ENCODE results near the gene SRPK2.
"Not testable (repeated sequence)": the region's sequence is repeated elsewhere in the genome, so short reads cannot be mapped to it uniquely, and the experiment has no call there.

The SRPK2 gene

GRCh38 chr7:105305633-105306032, 83.1 kb downstream of the SRPK2 start:
- Histone ChIP-seq H3K27ac (ENCODE audit: low read depth, low read length) (no peak overlapping the region), H3K27me3 (ENCODE audit: control insufficient read depth in 5 of 5, insufficient read depth in 4 of 5, low read length in 5 of 5) (no peaks in the 10 kb centered on the region), H3K9me3 (ENCODE audit: control insufficient read depth in 5 of 5, low read length in 5 of 5) (no peaks in the 10 kb centered on the region), H3K9ac (ENCODE audit: low read length in 5 of 5) (no peak overlapping the region), H3K4me1 (ENCODE audit: control insufficient read depth in 5 of 5, insufficient read depth in 5 of 5, low read length in 5 of 5) (peaks cover 2 to 36% (median 16%) of the 10 kb centered on the region in 5 donors), H3K36me3 (ENCODE audit: control insufficient read depth in 5 of 5, insufficient read depth in 5 of 5, low read length in 5 of 5) (no peaks in the 10 kb centered on the region), H3K4me3 (ENCODE audit: low read depth in 1 of 5, low read length in 5 of 5) (no peak overlapping the region)

- Histone ChIP-seq H3K36me3 (ENCODE audit: control insufficient read depth in 5 of 5, insufficient read depth in 5 of 5, low read length in 5 of 5) (no peaks in the 10 kb centered on the region), H3K27ac (ENCODE audit: low read depth, low read length) (no peak overlapping the region), H3K4me3 (ENCODE audit: low read depth in 1 of 5, low read length in 5 of 5) (no peak overlapping the region), H3K9me3 (ENCODE audit: control insufficient read depth in 5 of 5, low read length in 5 of 5) (no peaks in the 10 kb centered on the region), H3K9ac (ENCODE audit: low read length in 5 of 5) (peak overlapping the region in 1 of 5 donors; percentile 66), H3K27me3 (ENCODE audit: control insufficient read depth in 5 of 5, insufficient read depth in 4 of 5, low read length in 5 of 5) (no peaks in the 10 kb centered on the region), H3K4me1 (ENCODE audit: control insufficient read depth in 5 of 5, insufficient read depth in 5 of 5, low read length in 5 of 5) (peaks cover 0 to 27% (median 8%) of the 10 kb centered on the region in 5 donors)
Observed at GRCh38 chr7:105304040-105304895, 84.5 kb downstream of the SRPK2 start.

GRCh38 chr7:105300587-105300986, 88.1 kb downstream of the SRPK2 start:
- H3K27me3 ChIP-seq (ENCODE audit: control insufficient read depth in 5 of 5, insufficient read depth in 4 of 5, low read length in 5 of 5); H3K4me3 ChIP-seq (ENCODE audit: low read depth in 1 of 5, low read length in 5 of 5); H3K9ac ChIP-seq (ENCODE audit: low read length in 5 of 5); H3K9me3 ChIP-seq (ENCODE audit: control insufficient read depth in 5 of 5, low read length in 5 of 5); H3K27ac ChIP-seq (ENCODE audit: low read depth, low read length); H3K36me3 ChIP-seq (ENCODE audit: control insufficient read depth in 5 of 5, insufficient read depth in 5 of 5, low read length in 5 of 5): not testable (repeated sequence)
- H3K4me1 ChIP-seq (ENCODE audit: control insufficient read depth in 5 of 5, insufficient read depth in 5 of 5, low read length in 5 of 5): peaks cover 0 to 12% (median 7%) of the 10 kb centered on the region in 5 donors

GRCh38 chr7:105298439-105298894, 90.3 kb downstream of the SRPK2 start:
- H3K9ac ChIP-seq (ENCODE audit: low read length in 5 of 5): no peak overlapping the region

GRCh38 chr7:105297985-105298384, 90.7 kb downstream of the SRPK2 start:
- Histone ChIP-seq H3K27ac (ENCODE audit: low read depth, low read length) (no peak overlapping the region), H3K9ac (ENCODE audit: low read length in 5 of 5) (no peak overlapping the region), H3K4me1 (ENCODE audit: control insufficient read depth in 5 of 5, insufficient read depth in 5 of 5, low read length in 5 of 5) (no peaks in the 10 kb centered on the region), H3K27me3 (ENCODE audit: control insufficient read depth in 5 of 5, insufficient read depth in 4 of 5, low read length in 5 of 5) (no peaks in the 10 kb centered on the region), H3K4me3 (ENCODE audit: low read depth in 1 of 5, low read length in 5 of 5) (no peak overlapping the region), H3K9me3 (ENCODE audit: control insufficient read depth in 5 of 5, low read length in 5 of 5) (no peaks in the 10 kb centered on the region), H3K36me3 (ENCODE audit: control insufficient read depth in 5 of 5, insufficient read depth in 5 of 5, low read length in 5 of 5) (no peaks in the 10 kb centered on the region)

More at GRCh38 chr7:105298439-105298894, 90.3 kb downstream of the SRPK2 start:
- Histone ChIP-seq H3K27ac (ENCODE audit: low read depth, low read length) (no peak overlapping the region), H3K4me1 (ENCODE audit: control insufficient read depth in 5 of 5, insufficient read depth in 5 of 5, low read length in 5 of 5) (no peaks in the 10 kb centered on the region), H3K27me3 (ENCODE audit: control insufficient read depth in 5 of 5, insufficient read depth in 4 of 5, low read length in 5 of 5) (no peaks in the 10 kb centered on the region), H3K36me3 (ENCODE audit: control insufficient read depth in 5 of 5, insufficient read depth in 5 of 5, low read length in 5 of 5) (no peaks in the 10 kb centered on the region), H3K4me3 (ENCODE audit: low read depth in 1 of 5, low read length in 5 of 5) (no peak overlapping the region), H3K9me3 (ENCODE audit: control insufficient read depth in 5 of 5, low read length in 5 of 5) (no peaks in the 10 kb centered on the region)

GRCh38 chr7:105297309-105297708, 91.4 kb downstream of the SRPK2 start:
- Histone ChIP-seq H3K27me3 (ENCODE audit: control insufficient read depth in 5 of 5, insufficient read depth in 4 of 5, low read length in 5 of 5) (no peaks in the 10 kb centered on the region), H3K27ac (ENCODE audit: low read depth, low read length) (no peak overlapping the region), H3K9ac (ENCODE audit: low read length in 5 of 5) (no peak overlapping the region), H3K9me3 (ENCODE audit: control insufficient read depth in 5 of 5, low read length in 5 of 5) (no peaks in the 10 kb centered on the region), H3K4me1 (ENCODE audit: control insufficient read depth in 5 of 5, insufficient read depth in 5 of 5, low read length in 5 of 5) (no peaks in the 10 kb centered on the region), H3K4me3 (ENCODE audit: low read depth in 1 of 5, low read length in 5 of 5) (no peak overlapping the region), H3K36me3 (ENCODE audit: control insufficient read depth in 5 of 5, insufficient read depth in 5 of 5, low read length in 5 of 5) (no peaks in the 10 kb centered on the region)

- Histone ChIP-seq H3K9ac (ENCODE audit: low read length in 5 of 5) (no peak overlapping the region), H3K9me3 (ENCODE audit: control insufficient read depth in 5 of 5, low read length in 5 of 5) (no peaks in the 10 kb centered on the region), H3K36me3 (ENCODE audit: control insufficient read depth in 5 of 5, insufficient read depth in 5 of 5, low read length in 5 of 5) (no peaks in the 10 kb centered on the region), H3K4me1 (ENCODE audit: control insufficient read depth in 5 of 5, insufficient read depth in 5 of 5, low read length in 5 of 5) (no peaks in the 10 kb centered on the region), H3K27me3 (ENCODE audit: control insufficient read depth in 5 of 5, insufficient read depth in 4 of 5, low read length in 5 of 5) (no peaks in the 10 kb centered on the region), H3K27ac (ENCODE audit: low read depth, low read length) (no peak overlapping the region), H3K4me3 (ENCODE audit: low read depth in 1 of 5, low read length in 5 of 5) (no peak overlapping the region)
Observed at GRCh38 chr7:105296491-105296890, 92.2 kb downstream of the SRPK2 start.

- Histone ChIP-seq H3K27me3 (ENCODE audit: control insufficient read depth in 5 of 5, insufficient read depth in 4 of 5, low read length in 5 of 5) (no peaks in the 10 kb centered on the region), H3K4me3 (ENCODE audit: low read depth in 1 of 5, low read length in 5 of 5) (no peak overlapping the region), H3K27ac (ENCODE audit: low read depth, low read length) (no peak overlapping the region), H3K9me3 (ENCODE audit: control insufficient read depth in 5 of 5, low read length in 5 of 5) (no peaks in the 10 kb centered on the region), H3K36me3 (ENCODE audit: control insufficient read depth in 5 of 5, insufficient read depth in 5 of 5, low read length in 5 of 5) (no peaks in the 10 kb centered on the region), H3K9ac (ENCODE audit: low read length in 5 of 5) (no peak overlapping the region), H3K4me1 (ENCODE audit: control insufficient read depth in 5 of 5, insufficient read depth in 5 of 5, low read length in 5 of 5) (no peaks in the 10 kb centered on the region)
Observed at GRCh38 chr7:105295596-105296352, 92.9 kb downstream of the SRPK2 start.

GRCh38 chr7:105294482-105294881, 94.2 kb downstream of the SRPK2 start:
- H3K27me3 ChIP-seq (ENCODE audit: control insufficient read depth in 5 of 5, insufficient read depth in 4 of 5, low read length in 5 of 5); H3K27ac ChIP-seq (ENCODE audit: low read depth, low read length); H3K4me3 ChIP-seq (ENCODE audit: low read depth in 1 of 5, low read length in 5 of 5); H3K9me3 ChIP-seq (ENCODE audit: control insufficient read depth in 5 of 5, low read length in 5 of 5); H3K36me3 ChIP-seq (ENCODE audit: control insufficient read depth in 5 of 5, insufficient read depth in 5 of 5, low read length in 5 of 5); H3K9ac ChIP-seq (ENCODE audit: low read length in 5 of 5); H3K4me1 ChIP-seq (ENCODE audit: control insufficient read depth in 5 of 5, insufficient read depth in 5 of 5, low read length in 5 of 5): not testable (repeated sequence)

GRCh38 chr7:105289704-105290103, 99.0 kb downstream of the SRPK2 start:
- Histone ChIP-seq H3K27ac (ENCODE audit: low read depth, low read length) (no peak overlapping the region), H3K27me3 (ENCODE audit: control insufficient read depth in 5 of 5, insufficient read depth in 4 of 5, low read length in 5 of 5) (no peaks in the 10 kb centered on the region), H3K36me3 (ENCODE audit: control insufficient read depth in 5 of 5, insufficient read depth in 5 of 5, low read length in 5 of 5) (no peaks in the 10 kb centered on the region), H3K9ac (ENCODE audit: low read length in 5 of 5) (no peak overlapping the region), H3K9me3 (ENCODE audit: control insufficient read depth in 5 of 5, low read length in 5 of 5) (no peaks in the 10 kb centered on the region), H3K4me1 (ENCODE audit: control insufficient read depth in 5 of 5, insufficient read depth in 5 of 5, low read length in 5 of 5) (no peaks in the 10 kb centered on the region), H3K4me3 (ENCODE audit: low read depth in 1 of 5, low read length in 5 of 5) (no peak overlapping the region)
